GM20000 (cell line): ENCODE measurements around the gene LTA4H.
"Not testable (repeated sequence)": the region's sequence is repeated elsewhere in the genome, so short reads cannot be mapped to it uniquely, and the experiment has no call there.

ENCODE experiments used
- DNase-seq: peaks from one replicate; pipeline ENCODE4 v3.0.0; 2012; ENCODE audit warnings: low spot score
- TF ChIP-seq, protein P1 (sequence below): IDR thresholded peaks from 2 replicates; pipeline ENCODE4 v1.5.1; 2012; ENCODE audit warnings: mild to moderate bottlenecking, control low read depth; ENCODE audit errors: extremely low read depth, missing control alignments

The LTA4H gene

DNA sequence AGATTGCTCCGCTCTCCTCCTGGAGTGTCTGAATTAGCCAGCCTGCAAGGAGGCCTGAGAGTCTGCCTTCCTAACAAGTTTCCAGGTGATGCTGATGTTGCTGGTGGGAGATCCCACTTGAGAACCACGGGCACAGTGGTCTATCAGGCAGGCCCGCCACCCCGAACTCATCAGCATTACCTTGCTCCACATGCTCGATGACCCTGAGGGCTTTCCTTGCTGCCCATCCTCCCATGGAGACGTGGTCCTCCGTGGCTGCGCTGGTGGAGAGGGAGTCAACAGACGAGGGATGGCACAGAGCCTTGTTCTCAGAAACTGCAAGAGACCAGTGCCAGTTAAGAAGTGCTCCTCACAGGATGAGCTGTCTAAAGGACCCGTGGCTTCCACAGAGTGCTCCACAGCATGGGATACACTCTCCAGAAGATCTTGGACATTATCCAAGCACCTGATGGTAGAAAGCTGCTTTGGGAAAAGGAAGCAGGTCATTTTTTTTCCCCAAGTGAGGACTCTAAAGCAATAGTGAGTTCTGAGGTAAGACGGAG, 57.6 kb downstream of the LTA4H start:
- TF ChIP-seq, protein P1, sequence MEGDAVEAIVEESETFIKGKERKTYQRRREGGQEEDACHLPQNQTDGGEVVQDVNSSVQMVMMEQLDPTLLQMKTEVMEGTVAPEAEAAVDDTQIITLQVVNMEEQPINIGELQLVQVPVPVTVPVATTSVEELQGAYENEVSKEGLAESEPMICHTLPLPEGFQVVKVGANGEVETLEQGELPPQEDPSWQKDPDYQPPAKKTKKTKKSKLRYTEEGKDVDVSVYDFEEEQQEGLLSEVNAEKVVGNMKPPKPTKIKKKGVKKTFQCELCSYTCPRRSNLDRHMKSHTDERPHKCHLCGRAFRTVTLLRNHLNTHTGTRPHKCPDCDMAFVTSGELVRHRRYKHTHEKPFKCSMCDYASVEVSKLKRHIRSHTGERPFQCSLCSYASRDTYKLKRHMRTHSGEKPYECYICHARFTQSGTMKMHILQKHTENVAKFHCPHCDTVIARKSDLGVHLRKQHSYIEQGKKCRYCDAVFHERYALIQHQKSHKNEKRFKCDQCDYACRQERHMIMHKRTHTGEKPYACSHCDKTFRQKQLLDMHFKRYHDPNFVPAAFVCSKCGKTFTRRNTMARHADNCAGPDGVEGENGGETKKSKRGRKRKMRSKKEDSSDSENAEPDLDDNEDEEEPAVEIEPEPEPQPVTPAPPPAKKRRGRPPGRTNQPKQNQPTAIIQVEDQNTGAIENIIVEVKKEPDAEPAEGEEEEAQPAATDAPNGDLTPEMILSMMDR, result no peak
- no peak for DNase-seq

DNA sequence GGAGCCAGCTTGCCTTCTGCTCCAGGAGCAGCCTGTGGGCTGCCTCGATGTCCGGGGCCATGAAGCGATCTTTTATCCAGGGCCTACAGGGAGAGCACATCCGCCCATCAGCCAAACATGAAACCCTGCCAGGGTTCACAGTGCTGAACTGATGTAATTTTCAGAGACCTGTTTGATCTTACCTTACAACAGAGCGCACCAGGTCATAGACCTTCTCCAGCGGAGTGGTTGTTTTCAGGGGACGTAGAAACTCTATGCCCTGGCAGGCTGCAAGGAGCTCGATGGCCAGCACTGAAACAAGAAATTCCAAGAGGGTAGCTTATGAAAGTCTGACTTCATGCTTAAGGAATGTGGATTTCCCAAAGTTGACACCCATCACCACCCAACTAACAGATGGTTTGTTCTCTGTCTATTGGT, 59.0 kb downstream of the LTA4H start:
- TF ChIP-seq, protein P1, result no peak
- DNase-seq, result no peak

DNA sequence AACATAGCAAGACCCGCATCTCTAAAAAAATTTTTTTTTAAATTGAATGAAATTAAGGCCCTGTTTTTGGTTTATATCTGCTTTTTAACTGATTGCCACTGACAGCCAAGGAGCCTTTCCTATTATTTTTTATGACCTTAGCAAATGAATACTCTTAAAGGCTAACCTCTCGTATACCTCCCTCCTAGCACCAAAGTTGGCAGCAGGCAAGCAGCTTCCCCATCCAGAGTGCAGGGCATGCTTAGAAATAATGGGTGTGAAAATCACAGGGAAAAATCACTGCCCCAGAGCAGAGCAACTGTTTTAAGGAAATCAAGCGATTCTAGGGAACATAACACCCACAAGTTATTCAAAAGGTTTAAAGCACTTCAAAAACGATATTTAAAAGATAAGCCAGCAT, 59.9 kb downstream of the LTA4H start:
- TF ChIP-seq, protein P1, result no peak
- DNase-seq, result no peak

DNA sequence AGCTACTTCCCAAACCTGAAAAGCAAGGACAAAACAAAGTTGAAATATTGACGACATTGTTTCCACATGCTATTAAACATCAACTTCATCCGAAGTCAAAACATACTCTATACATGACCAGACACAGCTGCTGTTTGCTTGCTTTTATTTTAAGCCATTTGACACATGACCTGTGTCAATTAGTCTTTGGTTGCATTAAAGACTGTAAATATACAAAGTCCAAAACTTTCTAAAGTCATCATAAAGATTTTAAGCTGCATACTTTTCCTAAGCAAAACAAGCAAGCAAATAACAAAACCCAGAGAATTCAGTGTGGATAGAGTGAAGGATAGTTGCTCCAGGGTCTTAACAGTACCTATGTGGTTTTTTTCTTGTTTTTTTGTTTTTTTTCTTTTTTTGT, 61.0 kb downstream of the LTA4H start:
- TF ChIP-seq, protein P1, result no peak
- DNase-seq, result no peak

DNA sequence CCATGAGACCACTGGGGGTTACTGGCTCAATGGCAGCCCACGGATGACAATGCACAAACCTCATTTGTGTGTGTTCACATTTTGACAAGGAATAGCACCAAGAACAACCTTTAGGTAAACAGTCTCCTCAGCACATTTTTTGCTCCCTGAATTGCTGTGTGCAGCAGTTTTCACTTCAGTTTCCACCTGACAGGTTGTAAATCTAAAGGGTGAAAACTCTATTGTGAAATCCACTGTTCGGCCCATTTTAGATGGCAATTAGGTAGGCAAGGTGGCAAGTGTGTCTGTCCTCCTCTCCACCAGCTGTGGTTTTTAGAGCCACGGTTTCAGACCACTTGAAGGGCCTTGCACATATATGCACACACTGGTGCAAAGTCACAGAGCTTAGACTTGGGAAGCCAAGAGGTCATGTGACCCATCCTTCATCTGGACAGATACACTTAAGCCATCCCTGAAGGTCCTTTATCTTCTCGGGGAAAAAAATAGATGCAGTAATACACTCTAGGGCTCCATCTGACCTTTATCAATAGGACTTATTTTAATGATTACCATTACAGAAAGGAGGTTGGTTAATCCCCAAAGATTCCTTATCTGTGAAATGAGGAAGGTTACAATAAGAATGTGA, 62.4 kb downstream of the LTA4H start:
- TF ChIP-seq, protein P1, result no peak
- DNase-seq, result no peak

DNA sequence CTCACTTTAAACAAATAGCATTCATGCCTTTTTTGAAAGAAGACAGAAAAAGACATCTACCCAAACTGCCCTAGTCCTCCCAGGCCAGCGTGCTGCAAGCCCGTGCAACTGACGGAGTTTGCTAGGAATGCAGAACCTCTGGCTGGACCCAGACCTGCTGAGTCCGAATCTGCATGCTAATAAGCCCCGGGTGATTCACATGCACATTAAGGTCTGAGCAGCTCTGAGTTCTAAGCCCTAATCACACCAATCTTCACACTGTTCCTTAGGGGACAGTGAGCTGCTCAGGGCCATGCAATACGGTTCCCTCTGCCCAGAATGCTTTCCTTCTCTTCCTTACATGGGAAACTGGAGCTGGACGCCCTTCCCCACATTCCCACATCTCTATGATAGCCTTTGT, 64.5 kb downstream of the LTA4H start:
- no peak for DNase-seq
- TF ChIP-seq, protein P1, result no peak

DNA sequence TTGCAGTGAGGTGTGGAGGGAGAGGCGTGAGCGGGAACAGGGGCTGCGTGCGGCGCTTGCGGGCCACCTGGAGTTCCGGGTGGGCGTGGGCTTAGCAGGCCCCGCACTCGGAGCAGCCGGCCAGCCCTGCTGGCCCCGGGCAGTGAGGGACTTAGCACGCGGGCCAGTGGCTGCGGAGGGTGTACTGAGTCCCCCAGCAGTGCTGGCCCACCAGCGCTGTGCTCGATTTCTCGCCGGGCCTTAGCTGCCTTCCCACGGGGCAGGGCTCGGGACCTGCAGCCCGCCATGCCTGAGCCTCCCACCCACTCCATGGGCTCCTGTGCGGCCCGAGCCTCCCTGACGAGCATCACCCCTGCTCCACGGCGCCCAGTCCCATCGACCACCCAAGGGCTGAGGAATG, 66.3 kb downstream of the LTA4H start:
- DNase-seq, result not testable (repeated sequence)

DNA sequence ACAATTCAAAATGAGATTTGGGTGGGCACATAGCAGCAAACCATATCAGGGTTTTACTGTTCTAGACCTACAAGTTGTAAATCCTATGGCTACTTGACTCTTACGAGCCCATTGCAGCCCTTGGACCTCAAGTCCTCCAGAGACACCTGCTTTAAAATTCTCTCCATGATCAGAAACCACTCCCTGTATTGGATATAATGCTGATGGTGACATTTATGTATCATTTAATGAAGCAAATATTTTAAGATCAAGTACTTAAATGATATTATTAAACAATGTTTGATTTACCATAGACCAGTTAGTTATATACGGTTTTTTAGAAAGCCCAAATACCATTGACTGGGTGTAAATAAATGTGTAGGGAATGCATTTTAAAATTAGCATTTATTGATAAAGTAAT, 68.1 kb downstream of the LTA4H start:
- DNase-seq, result no peak
- TF ChIP-seq, protein P1, result no peak
